Measurements from ENCODE around the gene CCDC192.

DNA sequence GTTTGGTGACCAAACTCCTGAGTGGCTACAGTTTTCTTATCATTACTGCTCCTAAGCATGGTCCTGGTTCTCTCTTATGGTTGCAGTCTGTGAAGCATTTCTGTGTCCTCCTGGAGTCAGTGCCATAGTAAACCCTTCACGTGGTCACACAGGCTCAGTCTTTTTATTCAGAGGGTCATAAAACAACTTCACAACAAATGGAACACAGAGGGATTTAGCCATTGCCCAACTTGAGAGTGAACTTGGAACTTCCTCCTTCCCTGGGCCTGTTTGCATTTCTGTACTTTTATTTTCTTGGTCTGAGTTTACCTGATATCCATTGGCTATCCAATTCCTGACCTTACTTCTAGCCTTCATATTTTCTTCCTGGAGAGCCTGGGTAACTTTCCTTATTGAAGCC lies 144.9 kb downstream of the CCDC192 start:
- TF ChIP-seq, protein P1, sequence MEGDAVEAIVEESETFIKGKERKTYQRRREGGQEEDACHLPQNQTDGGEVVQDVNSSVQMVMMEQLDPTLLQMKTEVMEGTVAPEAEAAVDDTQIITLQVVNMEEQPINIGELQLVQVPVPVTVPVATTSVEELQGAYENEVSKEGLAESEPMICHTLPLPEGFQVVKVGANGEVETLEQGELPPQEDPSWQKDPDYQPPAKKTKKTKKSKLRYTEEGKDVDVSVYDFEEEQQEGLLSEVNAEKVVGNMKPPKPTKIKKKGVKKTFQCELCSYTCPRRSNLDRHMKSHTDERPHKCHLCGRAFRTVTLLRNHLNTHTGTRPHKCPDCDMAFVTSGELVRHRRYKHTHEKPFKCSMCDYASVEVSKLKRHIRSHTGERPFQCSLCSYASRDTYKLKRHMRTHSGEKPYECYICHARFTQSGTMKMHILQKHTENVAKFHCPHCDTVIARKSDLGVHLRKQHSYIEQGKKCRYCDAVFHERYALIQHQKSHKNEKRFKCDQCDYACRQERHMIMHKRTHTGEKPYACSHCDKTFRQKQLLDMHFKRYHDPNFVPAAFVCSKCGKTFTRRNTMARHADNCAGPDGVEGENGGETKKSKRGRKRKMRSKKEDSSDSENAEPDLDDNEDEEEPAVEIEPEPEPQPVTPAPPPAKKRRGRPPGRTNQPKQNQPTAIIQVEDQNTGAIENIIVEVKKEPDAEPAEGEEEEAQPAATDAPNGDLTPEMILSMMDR (IDR thresholded peaks at IDR 0.05; ENCODE audit: low read depth, low read length, poor library complexity, severe bottlenecking) = no peak
- no peak for TF ChIP-seq EZH2phosphoT487 (IDR thresholded peaks at IDR 0.05; ENCODE audit: borderline replicate concordance, low read length)
